ENCODE measurements around the gene BRD4. TPM values are rescaled to one million over a fixed set of nuclear protein-coding genes. Genes with fewer than 3 reads are reported as not detected.

BRD4 gene
- total and polyA plus RNA-seq, 11 donors, result 31.1 to 78.9 (median 61.8) TPM

DNA sequence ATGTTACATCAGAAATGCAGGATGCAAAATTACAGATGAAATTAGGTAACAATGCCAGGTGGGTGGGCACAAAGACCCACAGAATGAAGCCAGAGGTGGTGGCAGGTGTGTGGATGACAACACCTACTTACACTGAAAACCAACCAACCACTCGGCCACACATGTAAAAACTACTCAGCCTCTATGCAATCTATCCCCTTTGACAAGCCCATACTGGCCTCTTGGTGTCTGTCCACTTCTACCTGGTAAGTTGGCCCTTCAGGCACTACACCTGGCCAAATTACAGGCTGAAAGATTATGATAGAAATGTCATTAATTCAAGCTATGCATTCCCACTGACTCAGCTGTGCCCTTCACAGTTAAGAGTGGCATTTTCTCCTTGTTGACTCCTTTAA, 50.0 kb downstream of the BRD4 start:
- H3K36me3 ChIP-seq, result no peaks in the 10 kb centered on the region
- TF ChIP-seq, protein P1, sequence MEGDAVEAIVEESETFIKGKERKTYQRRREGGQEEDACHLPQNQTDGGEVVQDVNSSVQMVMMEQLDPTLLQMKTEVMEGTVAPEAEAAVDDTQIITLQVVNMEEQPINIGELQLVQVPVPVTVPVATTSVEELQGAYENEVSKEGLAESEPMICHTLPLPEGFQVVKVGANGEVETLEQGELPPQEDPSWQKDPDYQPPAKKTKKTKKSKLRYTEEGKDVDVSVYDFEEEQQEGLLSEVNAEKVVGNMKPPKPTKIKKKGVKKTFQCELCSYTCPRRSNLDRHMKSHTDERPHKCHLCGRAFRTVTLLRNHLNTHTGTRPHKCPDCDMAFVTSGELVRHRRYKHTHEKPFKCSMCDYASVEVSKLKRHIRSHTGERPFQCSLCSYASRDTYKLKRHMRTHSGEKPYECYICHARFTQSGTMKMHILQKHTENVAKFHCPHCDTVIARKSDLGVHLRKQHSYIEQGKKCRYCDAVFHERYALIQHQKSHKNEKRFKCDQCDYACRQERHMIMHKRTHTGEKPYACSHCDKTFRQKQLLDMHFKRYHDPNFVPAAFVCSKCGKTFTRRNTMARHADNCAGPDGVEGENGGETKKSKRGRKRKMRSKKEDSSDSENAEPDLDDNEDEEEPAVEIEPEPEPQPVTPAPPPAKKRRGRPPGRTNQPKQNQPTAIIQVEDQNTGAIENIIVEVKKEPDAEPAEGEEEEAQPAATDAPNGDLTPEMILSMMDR (IDR thresholded peaks at IDR 0.05), result no peak
- no peak for TF ChIP-seq POLR2A (IDR thresholded peaks at IDR 0.05)
- peak overlapping the region in 3 of 12 donors; percentile 58 to 83 (median 80) for H3K27ac ChIP-seq
- DNase-seq (no peak), ATAC-seq (no peak)
- no peak overlapping the region for H3K4me3 ChIP-seq
- WGBS, 4 donors, result 64 to 79% (median 72%) methylated on average over 1 of the region's 1 CpG
- peaks cover 45 to 100% (median 97%) of the 10 kb centered on the region in 12 donors for H3K4me1 ChIP-seq
- intact Hi-C loops (cut with DNase I), result loop anchor here in 7 of 10 donors (5.0 to 10.0 kb wide), 6 partner anchors 35 to 95 kb away; partner anchors contain the start of genes AKAP8 (in 2 of the 7) and BRD4 (in 2 of the 7)
- no peaks in the 10 kb centered on the region for H3K27me3 ChIP-seq
- no peaks in the 10 kb centered on the region for H3K9me3 ChIP-seq

GRCh38 chr19:15280915-15281683, 51.2 kb downstream of the BRD4 start:
- peak overlapping the region in 11 of 12 donors; percentile 14 to 83 (median 58) for H3K27ac ChIP-seq
- TF ChIP-seq, protein P1 (IDR thresholded peaks at IDR 0.05), result peak in 8 of 12 donors; percentile 10 to 53 (median 22)
- TF ChIP-seq POLR2A (IDR thresholded peaks at IDR 0.05), result no peak
- ATAC-seq, result peak; percentile 82 to 92 (median 88)
- peak overlapping the region in 2 of 12 donors; percentile 10 to 13 for H3K4me3 ChIP-seq
- H3K27me3 ChIP-seq, result no peaks in the 10 kb centered on the region
- no peaks in the 10 kb centered on the region for H3K9me3 ChIP-seq
- intact Hi-C loops (cut with DNase I), result loop anchor here in 7 of 10 donors (5.0 to 10.0 kb wide), 6 partner anchors 36 to 96 kb away; partner anchors contain the start of genes AKAP8 (in 2 of the 7) and BRD4 (in 2 of the 7)
- 4 to 16% (median 9%) methylated on average over 10 to 12 of the region's 12 CpGs for WGBS, 4 donors
- peak; percentile 81 to 92 (median 90) for DNase-seq
- no peaks in the 10 kb centered on the region for H3K36me3 ChIP-seq
- H3K4me1 ChIP-seq, result peaks cover 45 to 100% (median 96%) of the 10 kb centered on the region in 12 donors

DNA sequence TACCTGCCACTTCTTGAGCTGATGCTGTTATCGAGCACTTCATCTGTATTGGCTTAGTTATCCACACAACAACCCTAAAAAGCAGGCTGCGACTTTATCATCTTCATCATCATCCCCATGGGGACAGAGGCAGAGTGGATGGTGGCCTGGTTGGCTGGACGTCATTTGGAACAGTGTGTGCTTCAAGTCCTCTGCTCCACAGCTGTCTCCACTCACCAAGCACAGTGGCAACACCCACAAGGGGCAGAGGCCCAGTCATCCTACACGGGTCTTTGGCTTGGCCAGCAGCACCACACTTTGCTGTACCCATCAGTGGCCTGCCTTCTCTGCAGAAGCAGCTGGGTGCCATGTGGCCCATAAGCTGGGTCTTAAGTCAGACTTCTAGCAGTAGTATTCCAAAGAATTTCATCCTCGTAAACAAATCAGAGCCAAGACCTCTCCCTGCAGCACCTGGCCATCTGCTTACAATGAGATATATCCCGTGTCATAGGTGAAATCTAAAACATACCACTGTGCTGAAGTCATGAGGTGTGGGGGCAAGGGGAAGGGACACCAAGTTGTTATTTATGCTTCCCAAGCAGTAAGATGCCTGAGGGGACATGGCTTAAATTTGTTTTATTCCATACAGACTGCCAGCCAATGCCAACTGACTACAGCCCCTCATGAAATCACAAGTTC, 52.2 kb downstream of the BRD4 start:
- Histone ChIP-seq H3K4me1 (peaks cover 46 to 100% (median 96%) of the 10 kb centered on the region in 12 donors), H3K27ac (peak overlapping the region in 10 of 12 donors; percentile 14 to 83 (median 65)), H3K9me3 (no peaks in the 10 kb centered on the region), H3K27me3 (no peaks in the 10 kb centered on the region), H3K4me3 (no peak overlapping the region), H3K36me3 (peaks cover 0 to 2% (median 0%) of the 10 kb centered on the region in 9 donors)
- ATAC-seq, result peak; percentile 53 to 84 (median 78)
- 27 to 40% (median 37%) methylated on average over 6 of the region's 6 CpGs for WGBS, 4 donors
- intact Hi-C loops (cut with DNase I), result loop anchor here in 7 of 10 donors (5.0 to 10.0 kb wide), 6 partner anchors 37 to 97 kb away; partner anchors contain the start of genes AKAP8 (in 2 of the 7) and BRD4 (in 2 of the 7)
- TF ChIP-seq, protein P1 (IDR thresholded peaks at IDR 0.05), result no peak
- no peak for TF ChIP-seq POLR2A (IDR thresholded peaks at IDR 0.05)
- DNase-seq, result peak in 2 of 5 donors; percentile 77 to 84
